ENCODE data around the gene LRRC47. TPM values are rescaled to one million over a fixed set of nuclear protein-coding genes. Genes with fewer than 3 reads are reported as not detected.
A peak's percentile ranks its signal among the peaks of the same experiment; 100 is the strongest.

The LRRC47 gene
- total RNA-seq, 2 donors from 2014 or later = 31.9 to 42.7 TPM

DNA sequence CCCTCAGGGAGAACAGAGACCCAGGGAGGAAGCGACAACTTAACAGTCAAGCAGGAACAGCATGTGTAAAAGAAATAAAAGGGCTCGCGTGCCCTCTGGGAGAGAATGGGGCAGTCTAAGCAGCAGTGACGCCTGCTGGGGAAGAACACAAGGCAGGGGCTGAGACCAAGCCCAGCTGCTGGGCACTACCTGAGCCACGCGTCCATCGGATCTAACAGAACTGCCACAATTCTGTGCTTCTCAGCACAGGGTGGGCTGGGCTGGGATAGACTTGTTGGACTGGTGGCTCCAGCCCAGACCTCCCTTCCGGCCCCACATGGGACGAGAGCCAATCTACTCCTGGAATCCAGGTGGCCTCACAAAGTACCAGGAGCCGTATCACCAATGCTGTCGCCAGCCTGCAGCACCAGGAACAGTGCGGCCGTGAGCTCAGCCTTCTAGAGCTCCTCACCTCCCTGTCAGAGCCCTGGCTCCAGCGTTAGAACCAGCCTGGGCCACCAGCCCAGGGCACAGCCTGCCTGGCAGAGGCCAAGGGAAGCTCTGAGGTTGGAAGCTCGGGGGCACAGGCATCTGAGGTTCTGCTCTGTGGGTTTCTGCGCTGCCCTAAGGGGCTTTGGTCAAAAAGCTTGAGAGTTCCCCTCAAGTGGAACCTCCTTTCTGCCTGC, 7.4 kb downstream of the LRRC47 start:
- DNase-seq = no peak
- intact Hi-C loops (cut with DNase I) = no loop called here
- TF ChIP-seq, protein P1, sequence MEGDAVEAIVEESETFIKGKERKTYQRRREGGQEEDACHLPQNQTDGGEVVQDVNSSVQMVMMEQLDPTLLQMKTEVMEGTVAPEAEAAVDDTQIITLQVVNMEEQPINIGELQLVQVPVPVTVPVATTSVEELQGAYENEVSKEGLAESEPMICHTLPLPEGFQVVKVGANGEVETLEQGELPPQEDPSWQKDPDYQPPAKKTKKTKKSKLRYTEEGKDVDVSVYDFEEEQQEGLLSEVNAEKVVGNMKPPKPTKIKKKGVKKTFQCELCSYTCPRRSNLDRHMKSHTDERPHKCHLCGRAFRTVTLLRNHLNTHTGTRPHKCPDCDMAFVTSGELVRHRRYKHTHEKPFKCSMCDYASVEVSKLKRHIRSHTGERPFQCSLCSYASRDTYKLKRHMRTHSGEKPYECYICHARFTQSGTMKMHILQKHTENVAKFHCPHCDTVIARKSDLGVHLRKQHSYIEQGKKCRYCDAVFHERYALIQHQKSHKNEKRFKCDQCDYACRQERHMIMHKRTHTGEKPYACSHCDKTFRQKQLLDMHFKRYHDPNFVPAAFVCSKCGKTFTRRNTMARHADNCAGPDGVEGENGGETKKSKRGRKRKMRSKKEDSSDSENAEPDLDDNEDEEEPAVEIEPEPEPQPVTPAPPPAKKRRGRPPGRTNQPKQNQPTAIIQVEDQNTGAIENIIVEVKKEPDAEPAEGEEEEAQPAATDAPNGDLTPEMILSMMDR (IDR thresholded peaks at IDR 0.05) = no peak
- Histone ChIP-seq H3K36me3 (no peaks in the 10 kb centered on the region), H3K9me3 (no peaks in the 10 kb centered on the region), H3K27me3 (no peaks in the 10 kb centered on the region), H3K4me3 (no peak overlapping the region), H3K4me1 (peaks cover under 1% of the 10 kb centered on the region), H3K9ac (ENCODE audit: low read depth in 2 of 2, low read length in 2 of 2) (no peak overlapping the region), H3K27ac (no peak overlapping the region)

DNA sequence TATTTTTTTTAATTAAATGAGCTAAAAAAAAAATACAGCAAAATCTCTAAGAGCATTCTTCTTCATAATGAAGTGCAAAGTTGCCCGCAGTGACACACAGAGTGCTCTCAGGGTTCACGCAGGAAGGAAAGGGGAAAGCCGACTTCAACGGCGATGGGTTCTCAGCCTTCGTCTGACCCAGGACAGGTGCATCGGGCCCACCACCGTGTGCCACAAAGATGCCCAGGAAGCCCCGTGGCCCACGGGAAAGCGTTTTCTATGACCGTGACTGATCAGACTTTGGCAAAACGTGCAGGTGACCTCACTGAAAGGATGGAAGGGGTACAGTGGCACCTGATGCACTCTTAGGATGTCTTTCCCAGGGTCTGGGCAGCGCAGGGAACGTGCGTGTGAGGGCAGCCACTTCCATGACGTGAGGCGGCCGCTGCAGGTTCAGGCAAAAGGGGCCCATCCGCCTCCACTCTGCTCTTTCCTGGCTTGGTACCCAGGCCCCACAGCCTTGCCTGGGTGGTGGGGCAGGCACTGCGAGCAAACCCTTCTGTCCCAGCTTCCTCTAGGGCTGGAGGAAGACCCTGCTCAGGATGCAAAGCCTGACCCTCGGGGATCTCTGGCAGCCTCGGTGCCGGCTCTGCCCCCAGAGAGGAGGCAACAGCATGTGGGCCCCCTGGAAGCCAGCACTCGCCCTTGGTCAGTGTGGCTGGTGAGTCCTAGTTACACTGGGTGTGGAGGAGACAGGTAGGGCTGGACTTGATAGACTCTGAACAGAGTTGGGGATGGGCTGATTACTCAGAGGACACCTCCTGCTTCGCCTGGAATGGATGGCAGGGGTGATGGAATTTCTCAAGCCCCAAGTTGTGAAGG, 8.3 kb downstream of the LRRC47 start:
- no peak overlapping the region for H3K9ac ChIP-seq (ENCODE audit: low read depth in 2 of 2, low read length in 2 of 2)
- H3K36me3 ChIP-seq = peaks cover 3% of the 10 kb centered on the region
- no peaks in the 10 kb centered on the region for H3K27me3 ChIP-seq
- no peak overlapping the region for H3K27ac ChIP-seq
- no peaks in the 10 kb centered on the region for H3K4me1 ChIP-seq
- intact Hi-C loops (cut with DNase I) = no loop called here
- no peak overlapping the region for H3K4me3 ChIP-seq
- H3K9me3 ChIP-seq = no peaks in the 10 kb centered on the region
- DNase-seq = no peak
- TF ChIP-seq, protein P1 (IDR thresholded peaks at IDR 0.05) = no peak

DNA sequence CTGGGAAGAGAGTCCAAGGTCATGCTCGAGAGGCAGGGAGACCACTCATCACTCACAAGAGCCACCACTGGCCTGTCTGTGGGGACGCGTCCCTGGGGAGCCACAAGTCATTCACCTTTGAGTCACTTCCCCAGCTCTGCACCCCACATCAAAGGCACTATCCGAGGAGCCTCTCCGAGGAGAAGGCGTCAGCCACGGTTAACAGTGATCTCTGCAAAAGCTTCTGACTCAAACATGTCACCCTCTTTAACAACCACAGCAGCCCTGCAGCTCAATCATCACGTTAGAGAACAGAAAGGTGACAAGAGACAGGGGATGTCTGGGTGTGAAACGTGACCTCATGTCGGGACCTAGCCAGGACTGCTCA, 9.0 kb downstream of the LRRC47 start:
- H3K9me3 ChIP-seq = no peaks in the 10 kb centered on the region
- H3K27me3 ChIP-seq = no peaks in the 10 kb centered on the region
- no peak overlapping the region for H3K27ac ChIP-seq
- intact Hi-C loops (cut with DNase I) = no loop called here
- H3K36me3 ChIP-seq = peaks cover 8% of the 10 kb centered on the region
- H3K4me3 ChIP-seq = no peak overlapping the region
- no peak for DNase-seq
- H3K4me1 ChIP-seq = no peaks in the 10 kb centered on the region
- H3K9ac ChIP-seq (ENCODE audit: low read depth in 2 of 2, low read length in 2 of 2) = no peak overlapping the region
- TF ChIP-seq, protein P1 (IDR thresholded peaks at IDR 0.05) = no peak

DNA sequence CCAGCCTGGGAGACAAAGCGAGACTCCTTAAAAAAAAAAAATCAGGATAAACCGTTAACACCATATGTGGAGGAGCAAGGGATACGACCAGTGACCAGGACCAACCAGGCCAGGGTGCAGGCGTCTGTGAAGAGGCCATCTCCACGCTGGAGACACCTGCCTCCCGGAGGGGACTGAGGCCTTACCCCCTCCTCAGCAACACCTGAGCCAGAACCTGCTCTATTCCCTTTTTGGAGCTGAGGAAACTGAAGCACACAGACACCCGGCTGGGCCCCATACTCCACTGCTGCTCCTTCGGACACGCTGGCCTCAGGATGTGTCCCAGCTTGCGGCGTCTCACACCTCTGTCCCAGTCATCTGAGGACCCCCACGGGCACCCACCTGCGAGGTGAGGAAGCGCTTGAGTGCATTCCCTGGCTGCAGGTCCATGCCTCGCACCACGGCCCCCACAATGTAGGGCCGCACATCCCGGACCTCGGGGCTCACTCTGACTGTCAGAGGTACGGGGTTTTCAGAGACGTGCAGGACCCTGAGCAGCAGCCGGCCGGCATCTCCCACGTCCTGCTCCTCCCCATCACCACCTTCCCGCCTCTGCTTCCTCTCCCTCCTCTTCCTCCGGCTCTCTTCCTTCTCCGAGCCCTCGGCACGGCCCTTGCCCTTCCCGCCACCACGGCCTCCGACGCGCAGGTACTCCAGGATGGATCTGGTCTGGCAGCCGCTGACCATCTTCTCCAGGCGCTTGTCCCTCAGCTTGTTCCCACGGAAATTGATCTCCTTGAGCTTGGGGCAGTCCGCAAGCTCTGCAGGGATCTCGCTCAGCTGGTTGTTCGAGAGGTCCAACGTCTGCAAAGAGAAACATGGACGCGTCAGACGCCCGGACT, 9.6 kb downstream of the LRRC47 start:
- Histone ChIP-seq H3K36me3 (peaks cover 14% of the 10 kb centered on the region), H3K27ac (no peak overlapping the region), H3K27me3 (no peaks in the 10 kb centered on the region), H3K4me1 (no peaks in the 10 kb centered on the region), H3K9me3 (no peaks in the 10 kb centered on the region), H3K4me3 (no peak overlapping the region), H3K9ac (ENCODE audit: low read depth in 2 of 2, low read length in 2 of 2) (no peak overlapping the region)
- intact Hi-C loops (cut with DNase I) = no loop called here
- TF ChIP-seq, protein P1 (IDR thresholded peaks at IDR 0.05) = no peak
- DNase-seq = no peak

DNA sequence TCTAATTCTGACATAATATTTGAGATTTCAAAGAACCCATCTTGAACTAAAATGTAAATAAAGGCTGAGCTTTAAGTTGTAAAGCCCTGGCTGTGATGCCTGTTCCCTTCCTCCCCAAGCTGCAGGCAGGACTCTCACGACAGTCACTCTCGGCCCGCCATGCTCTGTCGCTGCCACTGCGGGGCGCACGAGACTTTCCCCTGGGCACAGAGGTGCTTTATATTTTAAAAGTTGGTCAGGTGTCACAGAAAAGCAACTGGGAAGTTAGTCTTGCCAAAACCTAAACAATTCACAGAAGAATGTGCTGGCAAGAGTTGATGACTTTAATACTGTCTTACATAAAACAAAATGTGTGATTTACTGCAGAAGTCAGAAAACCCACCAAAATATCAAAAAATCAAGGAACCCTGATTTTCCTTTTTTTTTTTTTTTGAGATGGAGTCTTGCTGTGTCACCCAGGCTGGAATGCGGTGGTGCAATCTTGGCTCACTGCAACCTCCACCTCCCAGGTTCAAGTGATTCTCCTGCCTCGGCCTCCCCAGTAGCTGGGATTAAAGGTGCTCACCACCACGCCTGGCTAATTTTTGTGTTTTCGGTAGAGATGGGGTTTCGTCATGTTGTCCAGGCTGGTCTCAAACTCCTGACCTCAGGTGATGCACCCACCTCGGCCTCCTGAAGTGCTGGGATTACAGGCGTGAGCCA, 10.7 kb downstream of the LRRC47 start:
- DNase-seq = peak; percentile 44
- TF ChIP-seq, protein P1 (IDR thresholded peaks at IDR 0.05) = peak; percentile 39

More for the DNA sequence above, 10.7 kb downstream of the LRRC47 start:
- intact Hi-C loops (cut with DNase I) = no loop called here
- Histone ChIP-seq H3K27me3 (no peaks in the 10 kb centered on the region), H3K9me3 (no peaks in the 10 kb centered on the region), H3K9ac (ENCODE audit: low read depth in 2 of 2, low read length in 2 of 2) (no peak overlapping the region), H3K4me3 (no peak overlapping the region), H3K36me3 (peaks cover 14% of the 10 kb centered on the region), H3K27ac (no peak overlapping the region), H3K4me1 (no peaks in the 10 kb centered on the region)

Measured in colonic mucosa (tissue), 4 donors.